Psoas muscle (tissue), 8 donors: ENCODE measurements around the gene PEAR1. TPM values are rescaled to one million over a fixed set of nuclear protein-coding genes. Genes with fewer than 3 reads are reported as not detected.

Source experiments
- ATAC-seq, 4 donors: fragments of 200-7000 bp; cut with Tn5 transposase; one replicate each; pipeline ENCODE4 v1.9.1; 2020; ENCODE audit warnings: moderate library complexity in 3 of 4, mild to moderate bottlenecking in 2 of 4
- DNase-seq, 2 donors: peaks; one replicate each; pipeline ENCODE4 v3.0.0-alpha.2; 2020
- H3K27ac ChIP-seq: fragments of 200-600 bp; one replicate; pipeline ENCODE4 v1.8.0; 2022
- H3K27me3 ChIP-seq, 3 donors: fragments of 200-600 bp in 1 of 3; one replicate each; pipeline versions ENCODE4 v1.6.1 to v1.8.0; 2013 to 2022; ENCODE audit warnings: low read length in 2 of 3, mild to moderate bottlenecking in 2 of 3, moderate library complexity in 1 of 3; ENCODE audit not compliant: insufficient read depth in 3 of 3
- H3K36me3 ChIP-seq, 2 donors: fragments of 200-600 bp in 1 of 2; one replicate each; pipeline versions ENCODE4 v1.6.1 to v1.8.0; 2013 to 2022; ENCODE audit warnings: low read depth in 1 of 2, mild to moderate bottlenecking in 1 of 2, moderate library complexity in 1 of 2; ENCODE audit not compliant: insufficient read depth in 1 of 2
- H3K4me1 ChIP-seq: fragments of 200-600 bp; one replicate; pipeline ENCODE4 v1.8.0; 2022
- H3K4me3 ChIP-seq: fragments of 200-600 bp; one replicate; pipeline ENCODE4 v1.8.0; 2022; ENCODE audit warnings: mild to moderate bottlenecking
- H3K9me3 ChIP-seq: fragments of 200-600 bp; one replicate; pipeline ENCODE4 v1.8.0; 2022
- CTCF ChIP-seq: fragments of 200-600 bp; IDR thresholded peaks from one replicate; pipeline ENCODE4 v1.8.0; 2022; ENCODE audit warnings: antibody characterized with exemption
- WGBS, 3 donors: extraction: QIAGEN DNeasy Blood & Tissue Kit; methylation state at CpG; one replicate each; pipeline versions ENCODE4 v1.1.6 to v1.1.7; 2013; 5-methylcytosine and 5-hydroxymethylcytosine counted together
- intact Hi-C, 2 donors: fragments of 100-400 bp; cut with DNase I; formaldehyde crosslinking; loops; one replicate each; pipeline versions ENCODE4 v1.11.0 to v1.14.2; 2022
- polyA plus RNA-seq, 3 donors: library from polyadenylated mRNA; stranded (reverse); fragments of 200-250 nt; gene quantifications; one replicate each; pipeline ENCODE4 v1.2.3, GENCODE V29; 2013
- total RNA-seq, 4 donors: library from RNA; stranded (reverse); fragmentation: NEBNext Ultra II Directional in 2 of 4; extraction: Animal tissue kit (Norgen Biotek cat#: 25700) in 2 of 4; gene quantifications; one replicate each; pipeline versions ENCODE4 v1.2.1 to v1.2.4, GENCODE V29; 2021 to 2023
- donor health status: healthy with polysubstance abuse.
- donor health status: DM: no; HTN: no; CAD: no; lungs with moderate emphysema.
- donor health status: Bipolar disorder and iron deficiency.
- donor health status: healthy.
- donor health status: DM: yes; HTN: yes; CAD: no.
- donor health status: DM: no; HTN: no; CAD: no.
- donor health status: DM: no; HTN: no; CAD: no.
- donor health status: DM: yes; HTN: yes; CAD: no.

The PEAR1 gene
- total and polyA plus RNA-seq, 7 donors = 2.1 to 7.3 (median 3.8) TPM

DNA sequence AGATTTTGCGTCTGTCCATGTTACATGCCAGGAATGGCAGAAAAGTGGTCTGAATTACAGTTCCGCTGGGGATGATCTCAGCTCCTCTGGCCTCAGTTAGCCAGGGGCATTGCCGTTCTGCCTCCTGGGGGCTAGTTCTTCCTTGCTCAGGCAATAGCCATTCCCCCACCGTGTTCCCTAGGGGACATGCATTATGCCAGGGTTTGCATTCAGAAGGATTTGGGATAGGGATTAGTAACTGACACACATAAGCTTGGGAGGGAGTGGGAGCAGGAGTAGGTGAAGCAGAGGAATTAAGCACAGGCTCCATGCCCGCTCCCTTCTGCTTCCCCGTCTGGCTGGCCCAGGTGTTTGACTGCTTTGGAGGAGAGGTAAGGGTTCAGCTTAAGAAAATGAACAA lies 39.6 kb downstream of the PEAR1 start:
- H3K36me3 ChIP-seq = peaks cover 0 to 36% of the 10 kb centered on the region in 2 donors
- no peak overlapping the region for H3K4me3 ChIP-seq
- peaks cover 0 to 20% (median 3%) of the 10 kb centered on the region in 3 donors for H3K27me3 ChIP-seq
- TF ChIP-seq CTCF = no peak
- 60 to 70% (median 70%) methylated on average over 6 of the region's 6 CpGs for WGBS, 3 donors
- H3K9me3 ChIP-seq = no peaks in the 10 kb centered on the region
- H3K4me1 ChIP-seq = no peaks in the 10 kb centered on the region
- DNase-seq (peak in 1 of 2 donors; percentile 28), ATAC-seq (no peak)
- intact Hi-C loops = no loop called here
- no peak overlapping the region for H3K27ac ChIP-seq

DNA sequence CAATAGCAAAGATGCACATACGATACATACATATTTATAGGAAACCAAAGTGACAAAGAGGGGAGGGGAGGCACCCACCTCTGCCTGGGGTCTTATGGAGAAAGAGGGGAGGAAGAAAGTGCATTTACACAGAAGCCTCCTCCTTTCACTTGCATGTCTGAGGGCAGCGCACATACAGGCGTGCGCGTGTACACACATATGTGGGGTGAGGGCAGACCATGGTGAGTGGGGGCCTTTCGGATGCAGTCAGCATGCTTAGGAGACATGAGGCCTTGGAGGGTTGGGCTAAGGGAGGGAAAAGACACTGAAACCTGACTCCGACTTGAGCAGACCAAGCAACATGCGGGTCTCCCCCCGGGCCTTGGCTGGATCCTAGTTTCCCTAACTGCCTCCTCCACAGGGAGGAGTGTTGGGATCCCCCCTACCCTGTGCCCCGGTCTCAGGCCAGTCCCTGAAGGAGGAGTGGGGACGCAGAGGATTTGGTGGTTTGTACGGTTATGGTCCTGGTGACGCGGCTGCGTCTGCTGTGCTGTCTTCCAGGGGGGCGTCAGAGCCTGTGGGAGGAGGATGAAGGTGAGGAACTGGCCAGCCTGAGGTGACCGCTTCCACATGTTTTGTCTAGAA lies 42.1 kb downstream of the PEAR1 start:
- intact Hi-C loops = no loop called here
- no peak overlapping the region for H3K27ac ChIP-seq
- no peak for ATAC-seq

DNA sequence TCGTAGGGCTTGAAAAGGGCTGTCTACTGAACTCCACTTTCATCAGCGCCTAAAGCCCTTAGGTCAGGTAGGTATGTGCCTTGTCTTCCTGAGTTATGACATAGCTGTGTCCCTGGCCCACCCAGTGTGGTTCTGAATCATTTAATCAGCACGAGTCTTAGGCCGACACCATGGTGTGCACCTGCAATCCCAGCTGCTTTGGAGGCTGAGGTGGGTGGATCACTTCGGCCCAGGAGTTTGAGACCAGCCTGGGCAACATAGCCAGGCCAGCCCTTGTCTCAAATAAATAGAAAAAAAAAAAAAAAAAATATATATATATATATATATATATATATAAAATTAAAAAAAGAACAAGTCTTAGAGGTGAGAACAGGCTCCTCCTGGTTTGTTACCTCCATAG lies 42.7 kb downstream of the PEAR1 start:
- Histone ChIP-seq H3K27me3 (no peaks in the 10 kb centered on the region), H3K36me3 (peaks cover 5 to 67% of the 10 kb centered on the region in 2 donors), H3K4me3 (no peak overlapping the region), H3K27ac (no peak overlapping the region), H3K9me3 (no peaks in the 10 kb centered on the region), H3K4me1 (no peaks in the 10 kb centered on the region)
- no peak for TF ChIP-seq CTCF
- ATAC-seq = no peak
- no peak for DNase-seq
- 91 to 95% (median 93%) methylated on average over 5 of the region's 5 CpGs for WGBS, 3 donors
- intact Hi-C loops = no loop called here

More for the DNA sequence above, 42.1 kb downstream of the PEAR1 start:
- Histone ChIP-seq H3K36me3 (peaks cover 5 to 61% of the 10 kb centered on the region in 2 donors), H3K27me3 (peaks cover 0 to 3% (median 0%) of the 10 kb centered on the region in 3 donors), H3K4me1 (no peaks in the 10 kb centered on the region), H3K9me3 (no peaks in the 10 kb centered on the region), H3K4me3 (no peak overlapping the region)
- 85 to 88% (median 87%) methylated on average over 17 of the region's 17 CpGs for WGBS, 3 donors
- peak in 1 of 2 donors; percentile 35 for DNase-seq
- no peak for TF ChIP-seq CTCF

DNA sequence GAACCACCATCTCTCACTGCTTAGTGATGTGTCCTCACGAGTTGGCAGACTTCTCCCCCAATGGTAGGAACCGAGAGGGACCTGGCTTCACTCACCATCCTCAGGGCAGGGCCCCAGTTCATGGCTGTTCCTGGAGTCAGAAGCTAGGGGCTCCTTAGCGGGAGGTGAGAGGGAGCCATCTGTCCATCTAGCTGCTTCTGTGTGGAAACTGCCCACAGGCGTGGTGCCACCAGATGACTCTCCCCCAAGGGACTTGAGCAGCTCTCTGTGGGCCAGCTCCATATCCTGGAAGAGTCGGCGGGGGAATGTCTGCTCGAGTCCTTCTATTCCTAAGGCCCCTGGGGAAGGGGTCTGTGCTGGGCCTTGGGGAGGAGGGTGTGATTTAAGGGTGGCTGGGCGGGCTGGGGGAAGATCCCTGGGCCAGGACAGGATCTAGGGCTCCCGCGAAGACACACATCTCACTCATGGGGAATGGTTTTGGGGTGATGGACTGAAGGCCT lies 43.3 kb downstream of the PEAR1 start:
- Histone ChIP-seq H3K27ac (no peak overlapping the region), H3K4me3 (no peak overlapping the region), H3K4me1 (no peaks in the 10 kb centered on the region), H3K9me3 (no peaks in the 10 kb centered on the region), H3K27me3 (no peaks in the 10 kb centered on the region), H3K36me3 (peaks cover 5 to 72% of the 10 kb centered on the region in 2 donors)
- TF ChIP-seq CTCF = no peak
- ATAC-seq (no peak), DNase-seq (peak in 1 of 2 donors; percentile 45)
- WGBS, 3 donors = 71 to 83% (median 81%) methylated on average over 10 of the region's 10 CpGs
- intact Hi-C loops = no loop called here
